Upper lobe of left lung (tissue), 6 donors: ENCODE data around the gene NIM1K. TPM values are rescaled to one million over a fixed set of nuclear protein-coding genes. Genes with fewer than 3 reads are reported as not detected.
A peak's percentile ranks its signal among the peaks of the same experiment; 100 is the strongest.
"Not testable (repeated sequence)": the region's sequence is repeated elsewhere in the genome, so short reads cannot be mapped to it uniquely, and the experiment has no call there.

Source experiments
- ATAC-seq, 2 donors: fragments of 200-7000 bp; cut with Tn5 transposase; one replicate each; pipeline ENCODE4 v1.9.1; 2022; ENCODE audit warnings: mild to moderate bottlenecking in 2 of 2, moderate library complexity in 2 of 2; ENCODE audit not compliant: low FRiP score in 2 of 2
- DNase-seq, 2 donors: peaks; one replicate each; pipeline ENCODE4 v3.0.0-alpha.2; 2019 to 2020
- H3K27ac ChIP-seq, 4 donors: fragments of 200-600 bp; sonication (generic); one replicate each; pipeline ENCODE4 v1.5.1; 2016 to 2019
- H3K27me3 ChIP-seq, 4 donors: fragments of 200-600 bp; sonication (generic); one replicate each; pipeline ENCODE4 v1.5.1; 2017 to 2019
- H3K36me3 ChIP-seq, 4 donors: fragments of 200-600 bp; sonication (generic); one replicate each; pipeline ENCODE4 v1.5.1; 2016 to 2019
- H3K4me1 ChIP-seq, 4 donors: fragments of 200-600 bp; sonication (generic); one replicate each; pipeline ENCODE4 v1.5.1; 2018 to 2019
- H3K4me3 ChIP-seq, 4 donors: fragments of 200-600 bp; sonication (generic); one replicate each; pipeline ENCODE4 v1.5.1; 2017 to 2019; ENCODE audit warnings: mild to moderate bottlenecking in 2 of 4, moderate library complexity in 1 of 4
- H3K9me3 ChIP-seq, 4 donors: fragments of 200-600 bp; sonication (generic); one replicate each; pipeline ENCODE4 v1.5.1; 2018 to 2019
- CTCF ChIP-seq, 6 experiments: fragments of 450-650 bp in 4 of 6; fragments of 200-600 bp in 2 of 6; sonication (generic) in 2 of 6; IDR thresholded peaks; one replicate each; pipeline ENCODE4 v1.5.1; 2016 to 2019; ENCODE audit warnings: antibody characterized with exemption in 6 of 6
- EP300 ChIP-seq, 4 donors: sonication (generic); formaldehyde crosslinking; IDR thresholded peaks; one replicate each; pipeline ENCODE4 v1.5.1; 2017; ENCODE audit warnings: antibody characterized with exemption in 4 of 4, control low read depth in 2 of 4
- POLR2A ChIP-seq, 4 donors: fragments of 450-650 bp; IDR thresholded peaks; one replicate each; pipeline ENCODE4 v1.5.1; 2016 to 2017; ENCODE audit warnings: antibody characterized with exemption in 4 of 4, mild to moderate bottlenecking in 2 of 4
- POLR2AphosphoS5 ChIP-seq, 2 donors: sonication (generic); formaldehyde crosslinking; IDR thresholded peaks; one replicate each; pipeline ENCODE4 v1.5.1; 2017; ENCODE audit warnings: antibody characterized with exemption in 2 of 2
- WGBS, 2 donors: methylation state at CpG; one replicate each; pipeline ENCODE4 v1.1.5; 2017 to 2018; 5-methylcytosine and 5-hydroxymethylcytosine counted together
- total RNA-seq, 6 donors: library from RNA; depleted of rRNA in 4 of 6; stranded (reverse); fragments of >200 nt in 4 of 6; gene quantifications; one replicate each; pipeline versions ENCODE4 v1.1.0 to v1.2.1, GENCODE V29; 2016 to 2021
- donor health status: DM: no; HTN: no; CAD: no; lungs with moderate emphysema.
- donor health status: DM: no; HTN: yes; CAD: no; lungs with severe emphysema.

Gene NIM1K
- total RNA-seq, 6 donors from 2014 or later, result 1.8 to 29.3 (median 4.6) TPM

GRCh38 chr5:43303242-43303641, 111.2 kb downstream of the NIM1K start:
- TF ChIP-seq POLR2AphosphoS5 (IDR thresholded peaks at IDR 0.05), result no peak
- TF ChIP-seq EP300 (IDR thresholded peaks at IDR 0.05), result no peak
- TF ChIP-seq CTCF (IDR thresholded peaks at IDR 0.05), result no peak
- TF ChIP-seq POLR2A (IDR thresholded peaks at IDR 0.05), result no peak
- 94 to 100% methylated on average over 4 of the region's 4 CpGs for WGBS, 2 donors

DNA sequence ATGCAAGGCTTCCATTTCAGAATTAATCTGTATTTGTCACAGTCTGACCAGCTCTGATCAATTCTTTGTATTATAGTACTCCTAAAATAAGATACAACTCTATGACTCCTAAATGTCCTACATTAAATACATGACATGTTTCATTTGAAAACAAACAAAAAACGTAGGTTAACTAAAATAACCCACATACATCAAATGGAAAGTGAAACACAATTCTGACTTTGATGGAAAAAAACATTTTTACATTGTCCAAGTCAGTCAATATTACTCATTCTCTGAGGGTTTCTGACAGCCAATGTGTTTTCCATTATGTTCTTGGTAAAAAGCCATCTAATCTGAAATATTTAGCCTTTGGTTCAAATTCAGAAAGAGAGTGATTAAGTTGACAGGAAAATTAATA, 112.5 kb downstream of the NIM1K start:
- H3K9me3 ChIP-seq, result no peaks in the 10 kb centered on the region
- H3K36me3 ChIP-seq, result peaks cover 0 to 7% (median 0%) of the 10 kb centered on the region in 4 donors
- H3K27ac ChIP-seq, result no peak overlapping the region
- DNase-seq (no peak), ATAC-seq (no peak)
- H3K4me1 ChIP-seq, result peaks cover 13 to 43% (median 24%) of the 10 kb centered on the region in 4 donors
- TF ChIP-seq CTCF (IDR thresholded peaks at IDR 0.05), result no peak
- TF ChIP-seq POLR2AphosphoS5 (IDR thresholded peaks at IDR 0.05), result no peak
- TF ChIP-seq EP300 (IDR thresholded peaks at IDR 0.05), result no peak
- TF ChIP-seq POLR2A (IDR thresholded peaks at IDR 0.05), result no peak
- H3K4me3 ChIP-seq, result no peak overlapping the region
- H3K27me3 ChIP-seq, result no peaks in the 10 kb centered on the region
- WGBS, 2 donors, result 26 to 52% methylated on average over 1 of the region's 1 CpG

More at GRCh38 chr5:43303242-43303641, 111.2 kb downstream of the NIM1K start:
- Histone ChIP-seq H3K36me3 (peaks cover 0 to 10% (median 6%) of the 10 kb centered on the region in 4 donors), H3K9me3 (no peaks in the 10 kb centered on the region), H3K4me3 (no peak overlapping the region), H3K27me3 (no peaks in the 10 kb centered on the region), H3K27ac (no peak overlapping the region), H3K4me1 (peaks cover 13 to 30% (median 19%) of the 10 kb centered on the region in 4 donors)
- ATAC-seq (no peak), DNase-seq (no peak)

DNA sequence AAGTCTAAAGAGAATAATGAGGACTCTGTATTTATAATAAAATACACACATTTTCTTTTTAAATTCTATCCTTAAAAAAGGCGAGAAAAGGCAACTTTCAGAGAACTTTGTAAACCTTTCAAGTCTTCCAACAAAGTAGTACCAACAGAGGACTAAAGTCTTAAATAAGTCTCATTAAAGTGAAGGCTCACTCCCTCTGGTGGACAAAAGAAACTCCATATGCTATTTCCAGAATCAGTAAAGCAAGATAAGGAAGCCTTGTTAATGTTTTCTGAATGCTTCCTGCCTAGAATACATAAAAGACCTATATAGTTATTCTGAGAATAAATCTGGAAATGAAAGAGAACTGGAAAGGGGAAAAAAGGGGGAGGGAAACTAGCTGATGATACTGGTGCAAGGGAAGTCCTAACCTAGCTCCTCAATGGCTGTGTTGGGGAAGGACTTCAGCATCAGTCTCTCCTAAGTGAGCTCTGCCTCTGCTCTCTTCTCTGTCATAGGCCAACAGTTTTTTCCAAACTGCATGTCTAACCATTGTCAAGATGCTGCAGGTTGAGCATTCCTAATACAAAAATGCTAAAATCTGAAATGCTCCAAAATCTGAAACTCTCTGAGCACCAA, 114.0 kb downstream of the NIM1K start:
- Histone ChIP-seq H3K27me3 (no peaks in the 10 kb centered on the region), H3K9me3 (no peaks in the 10 kb centered on the region), H3K4me1 (peaks cover 14 to 55% (median 33%) of the 10 kb centered on the region in 4 donors), H3K36me3 (peaks cover 0 to 4% (median 0%) of the 10 kb centered on the region in 4 donors), H3K4me3 (no peak overlapping the region), H3K27ac (no peak overlapping the region)
- 60 to 72% methylated on average over 1 of the region's 1 CpG for WGBS, 2 donors
- ATAC-seq (peak in 1 of 2 donors; percentile 61), DNase-seq (no peak)
- no peak for TF ChIP-seq POLR2A (IDR thresholded peaks at IDR 0.05)
- peak; percentile 13 to 58 (median 46) for TF ChIP-seq CTCF (IDR thresholded peaks at IDR 0.05)

DNA sequence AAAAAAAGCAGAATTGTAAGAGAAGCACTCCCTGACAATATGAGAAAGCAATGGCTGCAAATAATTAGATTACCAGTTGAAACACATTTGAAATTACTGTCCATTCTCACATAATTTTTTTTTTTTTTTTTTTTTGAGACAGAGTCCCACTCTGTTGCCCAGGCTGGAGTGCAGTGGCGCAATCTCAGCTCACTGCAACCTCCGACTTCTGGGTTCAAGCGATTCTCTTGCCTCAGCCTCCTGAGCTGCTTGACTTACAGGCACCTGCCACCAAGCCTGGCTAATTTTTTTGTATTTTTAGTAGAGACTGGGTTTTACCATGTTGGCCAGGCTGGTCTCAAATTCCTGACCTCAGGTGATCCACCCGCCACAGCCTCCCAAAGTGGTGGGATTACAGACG, 114.9 kb downstream of the NIM1K start:
- H3K9me3 ChIP-seq, ATAC-seq, H3K27ac ChIP-seq, H3K36me3 ChIP-seq, H3K4me3 ChIP-seq, DNase-seq, H3K27me3 ChIP-seq: not testable (repeated sequence)
- peaks cover 10 to 50% (median 35%) of the 10 kb centered on the region in 4 donors for H3K4me1 ChIP-seq
- whole genome bisulfite sequencing, 2 donors, result 75 to 84% methylated on average over 5 of the region's 5 CpGs

- no peak for DNase-seq
- TF ChIP-seq POLR2A (IDR thresholded peaks at IDR 0.05) (no peak), EP300 (IDR thresholded peaks at IDR 0.05) (no peak), CTCF (IDR thresholded peaks at IDR 0.05) (no peak), POLR2AphosphoS5 (IDR thresholded peaks at IDR 0.05) (no peak)
- peak overlapping the region in 2 of 4 donors; percentile 8 to 44 for H3K27ac ChIP-seq
- 82 to 85% methylated on average over 3 of the region's 3 CpGs for WGBS, 2 donors
- H3K4me3 ChIP-seq, result peak overlapping the region in 1 of 4 donors; percentile 69
- H3K9me3 ChIP-seq, result no peaks in the 10 kb centered on the region
- peaks cover 12 to 52% (median 35%) of the 10 kb centered on the region in 4 donors for H3K4me1 ChIP-seq
- peaks cover 0 to 4% (median 0%) of the 10 kb centered on the region in 4 donors for H3K36me3 ChIP-seq
- ATAC-seq, result no peak
- H3K27me3 ChIP-seq, result no peaks in the 10 kb centered on the region
These were observed 117.1 kb downstream of the NIM1K start for GRCh38 chr5:43309122-43309521.
